H1 (cell line): ENCODE measurements around the gene PLEKHG4. TPM values are rescaled to one million over a fixed set of nuclear protein-coding genes. Genes with fewer than 3 reads are reported as not detected.

Experiments
- ASH2L ChIP-seq: fragments of 200-600, 300-600 bp; sonication (generic); IDR thresholded peaks from one replicate; pipeline ENCODE4 v1.7.1; 2017; ENCODE audit warnings: low read length
- BACH1 ChIP-seq: IDR thresholded peaks from 2 replicates; pipeline ENCODE4 v1.6.1; 2012; ENCODE audit warnings: low read length, improper control_type of control experiment
- CHD2 ChIP-seq: IDR thresholded peaks from 2 replicates; pipeline ENCODE4 v1.6.1; 2012; ENCODE audit warnings: low read length, improper control_type of control experiment
- E2F6 ChIP-seq: IDR thresholded peaks from 2 replicates; pipeline ENCODE4 v1.6.1; 2012; ENCODE audit warnings: inconsistent platforms
- EGR1 ChIP-seq: IDR thresholded peaks from 2 replicates; pipeline ENCODE4 v1.6.1; 2011; ENCODE audit warnings: low read depth, low read length, borderline replicate concordance
- GABPA ChIP-seq: IDR thresholded peaks from 2 replicates; pipeline ENCODE4 v1.6.1; 2011; ENCODE audit warnings: mild to moderate bottlenecking, low read length, moderate library complexity, borderline replicate concordance; ENCODE audit not compliant: insufficient read depth
- HDAC6 ChIP-seq: IDR thresholded peaks from one replicate; pipeline ENCODE4 v1.7.1; 2012; ENCODE audit warnings: low read depth, mild to moderate bottlenecking, inconsistent platforms, low read length, moderate library complexity
- JUN ChIP-seq: IDR thresholded peaks from 2 replicates; pipeline ENCODE4 v1.6.1; 2011; ENCODE audit warnings: low read depth, mild to moderate bottlenecking, improper control_type of control experiment, low read length
- JUND ChIP-seq: IDR thresholded peaks from 2 replicates; pipeline ENCODE4 v1.6.1; 2011; ENCODE audit warnings: mild to moderate bottlenecking, improper control_type of control experiment, low read length
- KDM4A ChIP-seq: IDR thresholded peaks from one replicate; pipeline ENCODE4 v1.7.1; 2012; ENCODE audit warnings: low read depth, mild to moderate bottlenecking, moderate library complexity, low read length, inconsistent platforms; ENCODE audit not compliant: severe bottlenecking
- NANOG ChIP-seq: IDR thresholded peaks from 2 replicates; pipeline ENCODE4 v1.6.1; 2011; ENCODE audit warnings: low read length, low read depth, mild to moderate bottlenecking, inconsistent platforms; ENCODE audit not compliant: insufficient read depth, poor library complexity, severe bottlenecking
- POLR2A ChIP-seq, 2 experiments: IDR thresholded peaks; 1 replicate in 1 of 2; 2 replicates in 1 of 2; pipeline ENCODE4 v1.6.1; 2011; ENCODE audit warnings: low read depth in 2 of 2, low read length in 2 of 2, mild to moderate bottlenecking in 2 of 2; ENCODE audit errors: control extremely low read depth in 1 of 2
- POLR2AphosphoS5 ChIP-seq: IDR thresholded peaks from 2 replicates; pipeline ENCODE4 v1.6.1; 2011; ENCODE audit warnings: low read depth, low read length
- POU5F1 ChIP-seq: IDR thresholded peaks from 2 replicates; pipeline ENCODE4 v1.6.1; 2011; ENCODE audit warnings: low read depth, mild to moderate bottlenecking, low read length, moderate library complexity
- RAD21 ChIP-seq, 2 experiments: IDR thresholded peaks in 1 of 2; conservative IDR thresholded peaks in 1 of 2; 2 replicates each; pipeline ENCODE4 v1.6.1; 2011; ENCODE audit warnings: low read depth in 2 of 2, low read length in 2 of 2, improper control_type of control experiment in 1 of 2, inconsistent platforms in 1 of 2, mild to moderate bottlenecking in 1 of 2, moderate library complexity in 1 of 2
- RFX5 ChIP-seq: IDR thresholded peaks from 2 replicates; pipeline ENCODE4 v1.6.1; 2011; ENCODE audit warnings: low read depth, low read length, improper control_type of control experiment, borderline replicate concordance
- RNF2 ChIP-seq: fragments of 200-900, 300-1000 bp; sonication (generic); IDR thresholded peaks from 2 replicates; pipeline ENCODE4 v1.7.1; 2016; ENCODE audit warnings: borderline replicate concordance, low read depth, mild to moderate bottlenecking, antibody characterized with exemption, low read length; ENCODE audit not compliant: poor library complexity, severe bottlenecking; ENCODE audit errors: missing control alignments
- SAP30 ChIP-seq: fragments of 300-600 bp; sonication (generic); IDR thresholded peaks from 2 replicates; pipeline ENCODE4 v1.7.1; 2012; ENCODE audit warnings: low read length, moderate library complexity, mild to moderate bottlenecking, inconsistent platforms; ENCODE audit not compliant: insufficient read depth, insufficient replicate concordance
- SIRT6 ChIP-seq: IDR thresholded peaks from one replicate; pipeline ENCODE4 v1.7.1; 2012; ENCODE audit warnings: low read length, inconsistent platforms
- SP2 ChIP-seq: IDR thresholded peaks from 2 replicates; pipeline ENCODE4 v1.6.1; 2012; ENCODE audit warnings: mild to moderate bottlenecking, low read length, inconsistent platforms
- SP4 ChIP-seq: IDR thresholded peaks from 2 replicates; pipeline ENCODE4 v1.6.1; 2012; ENCODE audit warnings: low read length, inconsistent platforms
- SUZ12 ChIP-seq: fragments of 200-600 bp; sonication (generic); IDR thresholded peaks from 2 replicates; pipeline ENCODE4 v1.6.1; 2012; ENCODE audit warnings: mild to moderate bottlenecking, inconsistent platforms, low read length, moderate library complexity, mixed read lengths
- TAF1 ChIP-seq: IDR thresholded peaks from 2 replicates; pipeline ENCODE4 v1.6.1; 2011; ENCODE audit warnings: mild to moderate bottlenecking, low read depth, low read length
- YY1 ChIP-seq: IDR thresholded peaks from 2 replicates; pipeline ENCODE4 v1.6.1; 2011; ENCODE audit warnings: low read depth, mild to moderate bottlenecking, low read length
- polyA plus RNA-seq, 7 experiments: library from polyadenylated mRNA; depleted of rRNA in 3 of 7; stranded (reverse) in 5 of 7; unstranded in 2 of 7; fragments of >200 nt in 5 of 7; fragments of 200-250 nt in 2 of 7; gene quantifications; 1 replicate in 5 of 7; 2 replicates in 1 of 7; 4 replicates in 1 of 7; pipeline versions ENCODE4 v1.2.1 to v1.2.3, GENCODE V29; 2011 to 2013; ENCODE audit warnings: missing spikeins in 2 of 7, mixed read lengths in 2 of 7
- total RNA-seq: library from RNA; stranded (reverse); fragmentation: NEBNext Ultra II Directional; extraction: Animal tissue kit (Norgen Biotek cat#: 25700); gene quantifications from 2 replicates; pipeline ENCODE4 v1.2.1, GENCODE V29; 2021

PLEKHG4 gene
- total and polyA plus RNA-seq, 2 of the 8 experiments (the other 6 are each of a cell fraction or from before 2014, with no cell fraction given) = 7.7 to 11.1 TPM

- no peak for TF ChIP-seq SAP30
- TF ChIP-seq E2F6 = no peak
- TF ChIP-seq TAF1 = no peak
- TF ChIP-seq RFX5 = no peak
- TF ChIP-seq RNF2 = no peak
- TF ChIP-seq JUND = no peak
- no peak for TF ChIP-seq SP2
- TF ChIP-seq RAD21 (IDR thresholded peaks at IDR 0.05 in 1 of 2, conservative IDR thresholded peaks at IDR 0.05 in 1 of 2; ENCODE audit: low read depth in 2 of 2, low read length in 2 of 2) = peak; percentile 62 to 78
- no peak for TF ChIP-seq KDM4A
- no peak for TF ChIP-seq SP4
- TF ChIP-seq POU5F1 = no peak
- no peak for TF ChIP-seq ASH2L
- TF ChIP-seq EGR1 = no peak
- TF ChIP-seq SUZ12 = no peak
- TF ChIP-seq CHD2 = no peak
- no peak for TF ChIP-seq POLR2AphosphoS5
- no peak for TF ChIP-seq BACH1
- 0 out of 2 replicates have a peak, but pooled peaks have one; percentile 29 for TF ChIP-seq YY1
- TF ChIP-seq NANOG = no peak
- TF ChIP-seq GABPA = no peak
- no peak for TF ChIP-seq HDAC6
- no peak for TF ChIP-seq JUN
- no peak for TF ChIP-seq SIRT6
- no peak for TF ChIP-seq POLR2A (IDR thresholded peaks at IDR 0.05; ENCODE audit: control extremely low read depth in 1 of 2, low read depth in 2 of 2, low read length in 2 of 2)
These were observed 5.6 kb downstream of the PLEKHG4 start (continued) for GRCh38 chr16:67284699-67285646.
